ENCODE results near the gene C6orf62.

DNA sequence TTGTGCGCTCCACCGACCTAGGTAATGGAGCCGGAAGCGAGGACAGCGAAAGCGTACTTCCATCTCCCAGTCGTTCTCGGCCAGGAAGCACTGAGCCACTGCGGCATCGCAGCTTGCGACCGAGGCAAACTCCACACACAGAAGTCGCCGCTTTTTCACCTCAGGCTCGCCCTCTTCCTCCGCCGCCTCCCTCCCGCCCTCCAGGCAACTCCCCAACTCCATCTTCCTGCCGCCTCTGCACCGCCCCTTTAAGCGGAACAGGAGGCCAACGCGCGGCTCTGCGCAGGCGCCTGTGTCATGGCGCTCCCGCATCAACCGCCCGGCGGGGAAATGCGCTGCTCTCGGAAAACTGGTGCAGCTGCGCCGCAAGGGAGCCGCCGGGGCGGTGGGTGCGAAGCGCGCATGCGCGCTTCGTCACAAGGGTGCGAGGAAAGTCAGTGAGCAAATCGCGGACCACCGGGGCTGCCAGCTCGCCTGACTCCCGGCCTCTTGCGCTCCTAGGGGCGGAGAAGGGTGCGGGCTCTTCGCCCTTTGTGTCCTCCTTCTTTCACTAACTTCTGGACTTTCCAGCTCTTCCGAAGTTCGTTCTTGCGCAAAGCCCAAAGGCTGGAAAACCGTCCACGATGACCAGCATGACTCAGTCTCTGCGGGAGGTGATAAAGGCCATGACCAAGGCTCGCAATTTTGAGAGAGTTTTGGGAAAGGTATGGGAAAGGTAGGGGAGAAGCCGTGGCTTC lies 52.1 kb downstream of the C6orf62 start, which contains the start of the genes ACOT13 and TDP2:
- TF ChIP-seq POLR2AphosphoS5 (IDR thresholded peaks at IDR 0.05; ENCODE audit: low read depth, low read length) (peak; percentile 71), TAF1 (IDR thresholded peaks at IDR 0.05; ENCODE audit: borderline replicate concordance, low read depth, low read length) (peak; percentile 80), JUND (IDR thresholded peaks at IDR 0.05) (peak; percentile 16; the same call in 1 of the 2 replicates), YY1 (IDR thresholded peaks at IDR 0.05; ENCODE audit: low read depth) (peak; percentile 87)
- TF ChIP-seq, protein P1, sequence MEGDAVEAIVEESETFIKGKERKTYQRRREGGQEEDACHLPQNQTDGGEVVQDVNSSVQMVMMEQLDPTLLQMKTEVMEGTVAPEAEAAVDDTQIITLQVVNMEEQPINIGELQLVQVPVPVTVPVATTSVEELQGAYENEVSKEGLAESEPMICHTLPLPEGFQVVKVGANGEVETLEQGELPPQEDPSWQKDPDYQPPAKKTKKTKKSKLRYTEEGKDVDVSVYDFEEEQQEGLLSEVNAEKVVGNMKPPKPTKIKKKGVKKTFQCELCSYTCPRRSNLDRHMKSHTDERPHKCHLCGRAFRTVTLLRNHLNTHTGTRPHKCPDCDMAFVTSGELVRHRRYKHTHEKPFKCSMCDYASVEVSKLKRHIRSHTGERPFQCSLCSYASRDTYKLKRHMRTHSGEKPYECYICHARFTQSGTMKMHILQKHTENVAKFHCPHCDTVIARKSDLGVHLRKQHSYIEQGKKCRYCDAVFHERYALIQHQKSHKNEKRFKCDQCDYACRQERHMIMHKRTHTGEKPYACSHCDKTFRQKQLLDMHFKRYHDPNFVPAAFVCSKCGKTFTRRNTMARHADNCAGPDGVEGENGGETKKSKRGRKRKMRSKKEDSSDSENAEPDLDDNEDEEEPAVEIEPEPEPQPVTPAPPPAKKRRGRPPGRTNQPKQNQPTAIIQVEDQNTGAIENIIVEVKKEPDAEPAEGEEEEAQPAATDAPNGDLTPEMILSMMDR (IDR thresholded peaks at IDR 0.05) = peak; percentile 58
